Stimulated activated CD8-positive, alpha-beta memory T cell treated with anti-CD3 and anti-CD28 coated beads, Interleukin-4, amount 100 ng/mL, for 1 hour (primary cell): ENCODE data around the gene IFT43.

Experiments used
- DNase-seq, 2 donors: peaks; one replicate each; pipeline ENCODE4 v3.0.0-alpha.2; 2020; ENCODE audit warnings: low read depth in 2 of 2, low spot score in 1 of 2

Gene IFT43

DNA sequence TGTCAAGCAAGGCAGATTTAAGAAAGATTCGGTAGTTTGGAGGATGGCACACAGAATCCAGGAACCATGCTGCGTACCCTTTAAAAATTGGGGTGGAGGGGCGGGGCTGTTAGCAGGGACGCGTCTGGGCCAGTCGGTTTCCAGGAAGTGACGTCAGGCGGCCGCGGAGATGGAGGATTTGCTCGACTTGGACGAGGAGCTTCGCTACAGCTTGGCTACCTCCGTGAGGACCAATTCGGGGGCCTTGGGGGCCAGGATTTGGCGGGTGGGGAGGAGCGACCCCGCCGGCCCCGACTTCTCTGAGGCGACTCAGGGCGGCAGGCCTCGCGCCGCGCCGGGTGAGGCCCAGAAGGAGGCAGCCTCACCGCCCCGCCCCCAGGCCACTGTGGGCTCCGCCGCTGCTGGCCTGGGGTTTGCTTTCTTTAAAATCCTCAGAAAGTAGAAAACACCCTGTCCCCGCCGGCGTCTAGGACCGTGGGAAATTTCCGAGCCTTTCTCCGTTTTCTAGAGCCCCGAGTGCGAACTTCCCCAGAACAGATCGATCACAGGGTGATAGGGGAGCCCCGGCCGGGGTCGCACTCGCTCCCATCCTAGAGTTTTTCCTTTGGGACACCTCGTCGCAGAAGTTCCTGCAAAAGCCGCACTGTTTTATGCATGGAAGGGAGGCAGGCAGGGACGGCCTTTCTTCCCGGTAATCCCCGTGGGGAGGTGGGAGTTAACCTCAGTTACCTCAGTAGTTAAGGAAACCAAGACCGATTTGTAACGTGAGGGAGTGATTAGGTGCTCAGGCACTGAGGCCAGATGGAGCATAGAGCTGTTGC lies at the start of gene IFT43:
Gene IFT43, plus strand, starts transcription at position 146 of the 821 bp plus-strand sequence. Its CDS starts 24 bp downstream, at position 170.
- peak; percentile 84 to 93 for DNase-seq

DNA sequence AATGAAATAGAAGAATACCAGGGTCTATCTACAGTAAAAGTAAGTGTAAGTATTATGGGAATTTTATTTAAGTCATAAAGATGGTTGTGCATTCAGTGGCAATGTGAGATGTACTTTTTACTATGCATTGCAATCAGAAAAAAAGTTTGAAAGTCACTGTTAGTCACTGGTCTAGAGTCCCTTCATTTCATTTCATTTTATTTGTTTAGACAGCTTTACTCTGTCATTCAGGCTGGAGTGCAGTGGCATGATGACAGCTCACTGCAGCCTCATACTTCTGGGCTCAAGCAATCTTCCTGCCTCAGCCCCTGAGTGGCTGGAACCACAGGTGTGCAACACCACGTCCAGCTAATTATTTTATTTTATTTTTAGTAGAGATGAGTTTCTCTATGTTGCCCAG lies 46.4 kb upstream of the IFT43 start:
- DNase-seq, result no peak

DNA sequence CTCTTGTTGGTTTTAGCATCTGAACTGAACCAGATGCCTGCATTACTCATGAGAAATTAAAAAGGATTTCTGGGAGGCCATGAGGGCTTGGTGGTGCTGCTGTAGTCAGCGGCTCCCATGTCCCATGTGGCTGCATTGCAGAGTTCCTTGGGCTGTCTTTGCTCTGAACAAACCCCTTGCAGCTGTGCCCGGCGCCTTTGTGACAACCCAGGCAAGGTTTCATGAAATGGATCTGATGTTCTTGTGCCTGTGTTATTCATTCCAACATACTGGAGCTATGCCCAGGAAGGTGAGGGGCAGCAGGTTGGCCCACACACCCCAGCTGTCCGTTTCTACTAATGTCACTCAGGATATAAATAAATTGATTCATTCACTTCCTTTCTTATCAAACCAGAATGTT lies 44.5 kb upstream of the IFT43 start:
- DNase-seq, result no peak

DNA sequence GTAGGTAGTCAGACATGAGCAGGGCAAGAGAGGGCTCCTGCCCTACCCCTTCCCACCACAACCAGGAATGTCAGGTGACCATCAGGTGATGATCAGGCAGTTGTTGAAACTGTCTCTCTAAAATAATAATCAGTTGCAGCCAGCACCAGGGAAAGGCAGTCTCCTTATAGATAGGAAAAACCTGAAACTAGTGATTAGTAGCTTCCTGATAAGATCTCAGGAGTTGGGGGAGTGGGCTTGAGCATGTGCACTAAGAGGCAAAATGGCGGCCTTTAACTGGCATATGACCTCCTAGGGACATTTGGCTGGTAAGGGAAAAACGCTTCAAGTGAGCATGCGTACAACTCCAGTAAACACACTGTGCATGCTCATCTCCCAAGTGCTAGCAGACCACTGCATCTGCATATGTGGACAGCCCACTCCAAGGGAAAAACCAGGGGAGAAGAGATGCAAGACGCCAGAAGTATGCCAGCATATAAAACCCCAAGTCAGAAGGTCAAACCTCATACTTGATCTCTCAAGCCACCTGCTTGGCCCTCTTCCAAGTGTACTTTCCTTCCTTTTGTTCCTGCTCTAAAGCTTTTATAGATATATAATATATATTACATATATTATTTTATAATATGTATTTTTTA lies 40.8 kb upstream of the IFT43 start:
- DNase-seq, result no peak

DNA sequence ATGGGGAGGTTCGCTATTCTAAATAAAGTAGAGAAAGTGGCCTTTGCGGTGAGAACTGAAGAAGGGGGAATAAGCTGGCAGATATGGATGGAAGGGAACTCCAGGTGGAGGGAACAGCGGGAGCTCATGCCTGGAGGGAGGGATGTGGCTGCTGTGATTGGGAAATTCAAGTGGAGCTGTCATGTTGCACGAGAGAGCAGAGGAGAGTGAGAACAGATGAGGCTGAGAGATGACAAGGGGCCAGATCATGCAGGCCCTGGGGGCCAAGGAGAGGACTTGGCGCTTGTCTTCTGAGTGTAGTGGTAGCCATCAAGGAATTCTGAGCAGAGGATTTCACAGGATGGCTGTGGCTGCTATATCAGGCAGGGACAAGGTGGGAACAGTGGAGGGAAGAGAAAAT lies 38.8 kb upstream of the IFT43 start:
- DNase-seq, result no peak

DNA sequence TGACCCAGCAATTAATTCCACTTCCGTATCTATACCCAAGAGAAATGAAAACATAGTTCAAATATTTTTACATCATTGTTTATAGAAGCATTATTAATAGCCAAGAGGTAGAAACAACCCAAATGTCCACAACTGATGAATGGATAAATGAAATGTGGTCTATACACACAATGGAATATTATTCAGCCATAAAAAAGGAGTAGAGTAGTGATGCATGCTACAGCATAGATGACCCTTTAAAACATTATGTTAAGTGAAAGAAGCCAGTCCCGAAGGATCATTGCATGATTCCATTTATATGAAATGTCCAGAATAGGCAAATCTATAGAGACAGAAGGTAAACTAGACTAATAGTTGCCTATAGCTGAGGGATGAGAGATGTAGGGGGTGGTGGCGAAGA lies 33.1 kb upstream of the IFT43 start:
- no peak for DNase-seq

DNA sequence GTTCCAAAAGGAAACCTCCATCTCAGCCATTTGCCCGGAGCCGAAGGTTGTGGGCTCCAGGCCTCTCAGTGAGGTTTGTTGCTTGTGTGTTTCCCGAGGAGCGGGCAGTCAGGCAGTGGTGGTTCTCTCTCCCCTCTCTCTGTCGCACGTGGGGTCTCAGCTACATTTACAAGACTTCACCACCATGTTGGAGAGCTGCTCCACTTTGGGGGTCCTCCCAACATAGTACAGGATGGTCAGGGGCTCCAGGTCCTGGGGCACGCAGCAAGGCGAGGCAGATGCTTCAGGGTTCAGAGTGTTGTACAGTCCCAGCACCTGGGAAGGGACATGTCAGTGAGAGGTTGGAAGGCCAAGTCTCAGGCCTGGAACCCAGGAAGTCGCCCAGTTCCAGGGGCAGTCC lies 26.5 kb upstream of the IFT43 start:
- no peak for DNase-seq

DNA sequence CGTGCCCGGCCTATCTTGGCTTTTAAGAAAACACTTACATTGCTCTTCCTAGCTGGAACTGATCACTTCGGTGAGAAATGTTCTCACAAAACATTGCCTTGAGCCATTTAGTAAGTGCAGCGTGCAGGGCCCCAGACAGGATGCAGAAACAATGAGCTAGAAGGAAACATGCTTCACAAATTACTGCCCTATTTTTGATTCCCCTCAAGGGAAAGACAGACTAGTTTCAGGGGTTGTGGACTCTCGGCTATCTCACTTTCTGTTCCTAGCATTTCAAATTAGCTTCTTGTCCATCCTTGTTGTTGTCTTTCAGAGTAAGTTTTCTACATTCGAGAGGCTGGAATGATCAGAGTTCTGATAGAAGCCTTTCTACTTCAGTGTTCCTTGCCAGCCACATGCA lies 25.3 kb upstream of the IFT43 start:
- no peak for DNase-seq

DNA sequence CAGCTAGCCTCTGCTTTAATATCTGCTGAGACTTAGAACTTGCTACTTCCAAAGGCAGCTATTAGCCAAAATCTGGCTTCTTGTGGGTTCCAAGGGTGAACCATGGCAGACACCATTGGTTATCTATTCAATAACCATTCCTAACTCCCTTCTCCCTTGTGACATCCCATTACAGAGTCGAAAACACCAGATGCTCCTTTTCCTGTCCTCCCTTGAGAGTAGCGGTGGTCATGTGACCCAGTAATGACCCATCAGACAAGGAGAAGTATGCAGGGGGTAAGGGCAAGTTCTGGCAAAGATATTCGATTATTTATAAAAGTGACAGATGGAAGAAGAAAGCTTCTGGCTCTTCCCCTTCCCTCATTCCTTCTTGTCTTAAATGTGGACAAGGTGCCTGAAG lies 23.9 kb upstream of the IFT43 start:
- DNase-seq, result no peak

DNA sequence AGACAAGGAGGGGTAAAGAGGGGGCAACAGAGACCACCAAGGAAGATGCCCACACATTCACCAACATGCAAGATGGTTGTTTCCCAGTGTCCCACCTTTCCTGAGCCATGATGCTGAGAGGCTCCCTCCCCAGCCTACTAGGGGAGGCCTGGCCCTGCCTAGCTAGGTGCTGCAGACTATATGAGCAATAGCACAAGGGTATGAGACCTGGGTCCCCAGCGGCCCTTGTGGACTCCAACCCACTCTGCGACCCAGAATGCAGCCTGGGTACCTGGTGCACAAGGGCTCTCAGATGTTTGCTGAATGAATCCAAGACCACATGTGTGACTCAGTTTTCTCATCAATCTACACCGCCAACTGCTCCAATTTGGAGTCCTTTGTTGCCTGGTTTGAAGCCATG lies 17.7 kb upstream of the IFT43 start:
- DNase-seq, result no peak

DNA sequence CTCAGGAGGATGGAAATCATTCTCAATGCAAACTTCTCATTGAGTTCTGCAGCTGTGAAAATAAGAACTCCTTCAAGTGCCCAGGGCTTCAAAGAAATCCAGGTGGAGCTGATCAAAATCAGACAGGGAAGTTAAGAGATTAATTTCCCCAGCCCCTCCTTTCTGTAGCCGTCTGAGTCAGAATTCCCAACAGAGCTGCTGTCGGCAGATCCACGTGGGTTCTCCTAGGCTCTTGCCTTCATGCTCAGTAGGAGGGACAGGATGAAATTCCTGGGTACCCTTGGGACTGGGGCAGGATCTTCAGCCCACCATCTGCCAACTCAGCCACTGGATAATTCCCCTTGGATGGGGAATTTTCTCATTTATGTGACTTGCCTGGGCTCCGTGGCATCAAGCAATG lies 17.1 kb upstream of the IFT43 start:
- DNase-seq, result no peak

DNA sequence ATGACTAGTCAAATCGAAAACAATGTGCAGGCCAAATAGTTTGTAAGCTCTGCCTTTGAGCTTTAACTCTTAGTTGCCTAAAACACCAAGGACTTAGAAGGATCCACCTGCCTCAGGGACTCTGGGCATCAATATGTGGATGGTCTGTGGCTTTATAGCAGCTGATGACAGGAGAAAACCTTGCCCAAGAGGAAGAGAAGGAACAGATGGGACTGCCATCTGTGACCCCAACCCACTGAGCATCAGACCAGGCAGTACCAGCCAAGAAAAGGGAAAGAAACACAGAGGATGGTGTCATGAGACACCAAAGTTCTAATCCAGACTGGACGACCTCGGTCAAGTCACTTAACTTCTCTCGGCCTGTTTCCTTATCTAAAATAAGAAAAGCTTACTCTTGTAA lies 16.4 kb upstream of the IFT43 start:
- DNase-seq, result no peak

DNA sequence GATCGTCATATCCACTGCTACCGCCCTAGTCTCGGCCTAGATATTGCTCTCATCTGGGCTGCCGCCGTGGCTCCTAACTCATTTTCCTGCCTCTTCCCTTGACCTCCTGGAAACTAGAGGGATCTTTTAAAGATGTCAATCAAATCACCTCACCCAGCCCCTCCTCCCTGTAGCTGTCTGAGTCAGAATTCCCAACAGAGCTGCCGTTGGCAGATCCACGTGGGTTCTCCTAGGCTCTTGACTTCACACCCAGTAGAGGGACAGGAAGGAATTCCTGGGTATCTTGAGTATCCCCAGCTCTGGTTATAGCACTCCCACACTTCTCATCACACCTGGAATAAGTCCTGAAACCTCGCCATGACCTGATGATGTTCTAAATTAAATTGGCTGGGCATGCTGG lies 15.7 kb upstream of the IFT43 start:
- DNase-seq, result no peak

DNA sequence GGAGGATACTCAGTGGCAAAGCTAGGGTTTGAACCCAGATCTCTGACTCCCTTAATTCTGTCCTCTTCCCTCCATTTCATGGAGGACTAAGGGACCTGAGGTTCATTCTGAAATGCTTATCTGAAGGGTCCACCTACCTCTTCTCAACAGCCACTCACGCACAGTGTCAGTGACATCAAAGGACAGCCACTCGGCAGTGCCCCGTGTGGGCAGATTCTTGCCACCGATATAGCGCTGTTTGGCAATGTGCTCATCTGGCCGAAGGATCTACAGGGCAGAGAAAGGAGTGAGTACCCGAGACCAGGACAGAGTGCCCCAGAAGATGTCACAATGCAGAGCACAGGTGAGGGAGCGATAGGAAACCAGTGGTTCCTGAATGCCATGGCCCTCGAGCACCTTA lies 14.6 kb upstream of the IFT43 start:
- DNase-seq, result no peak

DNA sequence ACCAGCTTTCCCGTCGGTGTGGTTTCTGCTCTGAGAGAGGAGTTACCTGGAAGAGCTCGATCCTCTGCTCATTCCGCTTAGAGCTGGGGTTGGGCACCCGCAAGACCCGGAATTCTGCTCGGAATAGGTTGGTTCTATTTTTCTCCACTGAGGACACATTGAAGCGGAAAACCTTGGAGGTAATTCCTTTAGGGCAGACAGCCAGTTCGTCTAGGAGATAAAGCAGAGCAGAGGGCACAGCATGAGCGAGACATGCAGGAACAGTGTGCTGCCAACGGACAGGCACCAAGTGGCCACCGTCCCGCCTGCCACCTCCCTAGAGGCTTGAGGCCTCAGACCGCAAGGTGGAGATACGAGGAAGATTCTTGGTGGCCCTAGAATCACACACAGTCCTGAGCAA lies 14.1 kb upstream of the IFT43 start:
- DNase-seq, result no peak

DNA sequence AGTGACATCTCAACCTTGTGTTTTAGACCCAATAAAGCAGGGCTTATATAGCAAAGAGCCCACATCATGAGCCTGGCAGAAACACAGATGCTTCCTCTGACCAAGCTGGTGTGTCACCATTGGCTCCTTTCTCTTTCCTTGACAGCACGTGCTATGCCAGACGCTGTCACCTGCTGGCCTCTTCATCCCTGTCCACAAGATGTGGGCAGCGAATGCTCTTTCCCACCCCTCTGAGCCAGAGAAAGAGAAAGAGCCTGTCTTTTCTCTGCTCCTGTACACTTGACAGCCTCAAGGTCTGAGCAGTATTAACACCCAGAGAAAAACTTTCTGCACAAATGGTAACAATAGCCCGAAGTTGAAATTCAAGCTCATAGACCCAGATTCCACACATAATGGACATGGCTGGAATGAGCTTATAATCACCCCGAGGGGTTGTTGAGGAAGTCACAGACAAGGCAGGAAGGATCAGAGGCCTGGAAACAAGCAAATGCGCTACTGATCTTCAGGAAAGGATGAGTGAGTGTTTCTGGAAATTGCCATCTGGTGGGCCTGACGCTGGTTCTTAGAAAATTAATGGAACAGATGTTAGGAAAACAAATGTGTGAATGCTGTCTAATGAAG lies 12.7 kb upstream of the IFT43 start:
- no peak for DNase-seq

DNA sequence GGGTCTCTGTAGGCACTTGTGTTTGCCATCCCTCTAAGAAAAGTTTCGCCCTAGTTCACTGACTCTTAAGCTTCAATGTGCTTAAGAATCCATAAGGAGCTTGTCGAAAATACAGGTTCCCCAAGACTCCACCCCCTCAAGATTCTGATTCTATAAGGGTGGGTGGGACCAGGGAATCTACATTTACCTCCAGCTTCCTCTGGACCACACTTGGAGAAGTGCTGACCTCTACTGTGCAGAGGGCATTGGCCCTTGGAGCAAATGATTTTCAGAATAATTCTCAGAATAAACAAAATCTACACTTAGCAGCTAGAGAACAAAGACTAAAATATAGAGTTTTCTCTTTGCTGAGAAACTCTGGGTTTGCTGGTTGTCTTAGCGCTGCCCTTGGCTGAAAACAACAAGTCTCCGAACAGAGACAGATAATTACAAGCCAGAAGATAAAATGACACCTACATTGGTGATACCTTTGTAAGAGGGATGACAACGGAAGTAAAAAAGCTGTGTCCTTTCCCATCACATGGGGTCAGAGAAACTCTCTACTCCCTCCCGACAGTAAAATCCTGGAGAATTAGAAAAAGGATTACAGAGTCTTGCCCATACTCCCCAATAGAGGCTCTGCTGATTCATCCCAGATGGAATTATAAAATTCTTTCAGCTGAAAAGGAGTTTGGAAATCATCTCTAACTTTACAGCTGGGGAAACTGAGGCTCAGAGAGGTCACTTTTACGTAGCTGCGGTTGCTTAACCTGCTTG lies 8.6 kb upstream of the IFT43 start:
- no peak for DNase-seq

DNA sequence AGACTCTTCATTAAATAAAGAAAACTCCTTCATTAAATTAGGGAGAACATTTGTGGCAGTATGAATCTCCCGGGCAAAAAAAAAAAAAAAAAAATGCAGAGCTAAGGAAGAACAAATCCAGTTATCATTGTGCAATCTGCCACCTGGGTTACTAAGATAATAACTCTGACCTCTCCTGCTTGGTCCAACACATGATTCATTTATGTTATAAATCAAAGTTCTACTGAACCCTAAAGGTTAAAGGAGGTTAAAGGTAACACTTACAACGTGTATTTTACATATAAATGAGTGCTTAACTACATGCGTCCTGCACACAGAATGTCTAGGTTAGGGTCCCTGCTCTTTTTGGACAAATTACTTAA lies 8.0 kb upstream of the IFT43 start:
- no peak for DNase-seq

DNA sequence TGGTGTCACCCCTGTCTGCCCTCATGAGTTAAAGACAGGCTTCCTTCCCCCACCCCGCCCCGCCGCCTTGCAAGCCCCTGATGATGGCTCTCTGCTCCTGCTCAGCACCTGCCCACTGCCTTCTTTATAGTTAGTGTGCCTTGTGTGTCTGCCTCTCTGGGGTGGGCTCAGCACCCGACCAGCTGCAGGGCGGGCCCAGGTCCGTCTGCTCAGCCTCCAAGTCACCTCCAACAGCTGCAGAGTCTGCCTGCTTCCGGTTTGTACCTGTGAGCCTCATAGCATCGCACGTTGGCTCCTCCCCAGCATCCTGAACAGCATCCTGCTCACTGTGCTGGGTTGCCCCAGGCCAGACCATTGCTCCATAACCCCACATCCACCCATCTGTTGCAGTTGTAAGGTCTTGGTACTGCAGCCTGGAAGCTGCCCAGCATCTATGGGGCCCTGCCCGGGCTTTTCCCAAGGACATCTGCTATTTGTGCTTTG lies 7.3 kb upstream of the IFT43 start:
- no peak for DNase-seq

DNA sequence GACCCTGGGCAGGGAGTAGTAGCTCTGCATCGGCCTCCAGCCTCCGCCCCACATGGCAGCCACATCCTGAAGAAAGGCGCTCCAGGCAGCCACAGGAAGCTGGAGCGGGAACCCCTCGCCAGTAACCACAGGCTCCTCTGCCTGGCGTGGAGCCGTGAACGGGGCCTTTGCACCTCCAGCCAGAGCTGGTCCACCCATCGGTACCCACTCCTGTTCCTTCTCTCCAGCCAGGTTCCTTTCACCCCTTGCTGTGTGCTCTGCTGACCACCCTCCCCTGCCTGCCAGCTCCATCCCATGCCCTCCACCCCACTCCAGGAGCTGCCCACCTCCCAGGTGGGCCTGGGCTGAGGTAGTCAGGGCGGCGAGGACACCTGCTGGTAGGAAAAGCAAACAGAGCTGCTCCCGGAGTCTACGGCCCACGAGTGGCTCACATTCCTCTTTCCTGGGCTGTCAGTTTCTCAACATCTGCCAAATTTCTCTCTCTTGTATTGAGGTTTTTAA lies 6.4 kb upstream of the IFT43 start:
- no peak for DNase-seq
